GM12878 (cell line): ENCODE measurements around the gene EAF1. TPM values are rescaled to one million over a fixed set of nuclear protein-coding genes. Genes with fewer than 3 reads are reported as not detected.

Experiments
- ATAC-seq: fragments of 200-7000 bp; cut with Tn5 transposase; 3 replicates; pipeline ENCODE4 v1.9.1; 2020; ENCODE audit warnings: mild to moderate bottlenecking, moderate library complexity
- BruUV-seq: library from RNA; stranded (reverse); fragments of 400-500 nt; replicated peaks from 2 replicates; lab custom pipeline; 2021; lab: Mats Ljungman, UMichigan
- CTCF ChIA-PET: fragments of 300-600 bp; sonication (Branson Sonifier 250); formaldehyde crosslinking; extraction: SDS; loops from one replicate; lab custom pipeline; 2021; ENCODE audit warnings: inconsistent platforms; lab: Yijun Ruan, JAX
- POLR2A ChIA-PET: fragments of 350-600 bp; formaldehyde crosslinking; extraction: SDS; loops from one replicate; lab custom pipeline; 2021; ENCODE audit warnings: inconsistent platforms; lab: Charles Lee
- RAD21 ChIA-PET: fragments of 300-600 bp; sonication (Branson Sonifier 250); formaldehyde crosslinking; loops from one replicate; lab custom pipeline; 2023; ENCODE audit warnings: antibody characterized with exemption; ENCODE audit not compliant: unreplicated experiment; lab: Charles Lee
- SMC1A ChIA-PET: fragments of 300-600 bp; sonication (Branson Sonifier 250); formaldehyde crosslinking; loops from one replicate; lab custom pipeline; 2023; ENCODE audit not compliant: unreplicated experiment, uncharacterized antibody; lab: Charles Lee
- DNase-seq: peaks from one replicate; pipeline ENCODE4 v3.0.0-alpha.2; 2011; ENCODE audit warnings: low read depth, low spot score
- FAIRE-seq: peaks from 3 replicates; lab custom pipeline; 2011; peaks lifted over from hg19 to GRCh38; lab: Jason Lieb, UNC
- H2AFZ ChIP-seq: 2 replicates; pipeline ENCODE4 v1.6.0; 2011; ENCODE audit warnings: low read depth, low read length, control low read depth; ENCODE audit not compliant: control insufficient read depth
- H3K27ac ChIP-seq: 2 replicates; pipeline ENCODE4 v1.5.1; 2011; ENCODE audit warnings: control low read depth; ENCODE audit not compliant: control insufficient read depth, insufficient read depth
- H3K27me3 ChIP-seq, 2 experiments: replicated peaks in 1 of 2; 2 replicates each; pipeline versions ENCODE4 v1.6.0 to v1.6.1; 2011; ENCODE audit warnings: low read length in 1 of 2; ENCODE audit not compliant: control insufficient read depth in 2 of 2, insufficient read depth in 2 of 2
- H3K36me3 ChIP-seq, 2 experiments: 2 replicates each; pipeline ENCODE4 v1.5.1; 2011; ENCODE audit warnings: low read length in 1 of 2; ENCODE audit not compliant: control insufficient read depth in 2 of 2, insufficient read depth in 2 of 2
- H3K4me1 ChIP-seq: 2 replicates; pipeline ENCODE4 v1.6.1; 2011; ENCODE audit warnings: mild to moderate bottlenecking, low read length, moderate library complexity, mixed read lengths; ENCODE audit not compliant: control insufficient read depth, insufficient read depth
- H3K4me2 ChIP-seq: 2 replicates; pipeline ENCODE4 v1.6.0; 2011; ENCODE audit warnings: control low read depth; ENCODE audit not compliant: control insufficient read depth, insufficient read depth
- H3K4me3 ChIP-seq: fragments of 200-600 bp; sonication (generic); 2 replicates; pipeline ENCODE4 v1.5.1; 2016
- H3K79me2 ChIP-seq: 2 replicates; pipeline ENCODE4 v1.6.0; 2011; ENCODE audit warnings: low read length; ENCODE audit not compliant: control insufficient read depth, insufficient read depth
- H3K9ac ChIP-seq: 2 replicates; pipeline ENCODE4 v1.8.0; 2011; ENCODE audit warnings: low read length, control low read depth, mixed read lengths; ENCODE audit not compliant: control insufficient read depth, insufficient read depth
- H3K9me3 ChIP-seq: replicated peaks from 3 replicates; pipeline ENCODE4 v1.5.1; 2011; ENCODE audit warnings: mild to moderate bottlenecking, low read length; ENCODE audit not compliant: control insufficient read depth, insufficient read depth
- H4K20me1 ChIP-seq: 2 replicates; pipeline ENCODE4 v1.6.0; 2011; ENCODE audit not compliant: control insufficient read depth, insufficient read depth
- BRCA1 ChIP-seq: IDR thresholded peaks from 2 replicates; pipeline ENCODE4 v1.6.1; 2011; ENCODE audit warnings: low read depth, low read length, improper control_type of control experiment
- CHD1 ChIP-seq: IDR thresholded peaks from 2 replicates; pipeline ENCODE4 v1.6.1; 2012; ENCODE audit warnings: low read depth, low read length, improper control_type of control experiment
- FOXK2 ChIP-seq: fragments of 450-650 bp; IDR thresholded peaks from 2 replicates; pipeline ENCODE4 v1.6.1; 2017; ENCODE audit warnings: mild to moderate bottlenecking, moderate library complexity
- NFYA ChIP-seq: IDR thresholded peaks from 2 replicates; pipeline ENCODE4 v1.6.1; 2011; ENCODE audit warnings: low read depth, mild to moderate bottlenecking, low read length, improper control_type of control experiment, borderline replicate concordance
- SMAD1 ChIP-seq: fragments of 450-650 bp; IDR thresholded peaks from 2 replicates; pipeline ENCODE4 v1.6.1; 2018; ENCODE audit warnings: mild to moderate bottlenecking, low read depth; ENCODE audit not compliant: partially characterized antibody
- WGBS: methylation state at CpG from one replicate; pipeline ENCODE4 v1.1.6; 2016; ENCODE audit warnings: low lambda C conversion rate; ENCODE audit not compliant: insufficient replicate concordance, insufficient coverage; ENCODE audit errors: missing lambda C conversion rate; 5-methylcytosine and 5-hydroxymethylcytosine counted together
- in situ Hi-C: fragments of 300-500 bp; cut with MboI; formaldehyde crosslinking; loops from 9 replicates; pipeline ENCODE4 v1.14.3; 2018; ENCODE audit warnings: mixed read lengths
- intact Hi-C: fragments of 100-400 bp; cut with micrococcal nuclease; formaldehyde crosslinking; loops from one replicate; pipeline ENCODE4 v1.14.2; 2022; ENCODE audit not compliant: unreplicated experiment
- polyA plus RNA-seq, 11 experiments: library from polyadenylated mRNA; depleted of rRNA in 4 of 11; unstranded in 6 of 11; stranded (reverse) in 5 of 11; fragments of >200 nt; fragmentation: Nextera tagmentation in 4 of 11; fragmentation: Illumina TruSeq in 1 of 11; extraction: Ambion mirVana in 4 of 11; extraction: Trizol in 1 of 11; gene quantifications; 1 replicate in 1 of 11; 2 replicates in 10 of 11; pipeline versions ENCODE4 v1.2.1 to v1.2.3, GENCODE V29; 2011 to 2016; ENCODE audit warnings: inconsistent platforms in 2 of 11, missing spikeins in 2 of 11, low read depth in 1 of 11
- total RNA-seq, 4 experiments: library from RNA; depleted of rRNA in 3 of 4; stranded (reverse); fragments of >200 nt in 3 of 4; fragmentation: Illumina TruSeq in 1 of 4; extraction: Trizol in 1 of 4; gene quantifications; 2 replicates each; pipeline versions ENCODE4 v1.2.1 to v1.2.3, GENCODE V29; 2013 to 2021
- TF ChIP-seq, protein P1 (sequence below): fragments of 450-650 bp; IDR thresholded peaks from 2 replicates; pipeline ENCODE4 v1.6.1; 2017; ENCODE audit warnings: antibody characterized with exemption, mild to moderate bottlenecking, moderate library complexity

The EAF1 gene
- total and polyA plus RNA-seq, 10 of the 15 experiments (the other 5 are each of a cell fraction or from before 2014, with no cell fraction given) = 6.8 to 21.6 (median 15.6) TPM

DNA sequence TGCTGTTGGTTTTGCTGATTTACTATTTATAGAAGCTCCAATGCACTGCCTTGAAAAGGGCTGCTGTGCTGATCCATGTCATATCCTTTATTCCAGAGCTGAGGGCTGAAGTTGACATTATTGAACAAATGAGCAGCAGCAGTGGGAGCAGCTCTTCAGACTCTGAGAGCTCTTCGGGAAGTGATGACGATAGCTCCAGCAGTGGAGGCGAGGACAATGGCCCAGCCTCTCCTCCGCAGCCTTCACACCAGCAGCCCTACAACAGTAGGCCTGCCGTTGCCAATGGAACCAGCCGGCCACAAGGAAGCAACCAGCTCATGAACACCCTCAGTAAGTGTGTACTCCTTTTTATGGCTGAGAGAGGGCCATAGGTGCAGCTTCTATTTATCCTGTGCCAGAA, 8.8 kb downstream of the EAF1 start:
- Histone ChIP-seq H3K36me3 (peaks cover 13 to 54% of the 10 kb centered on the region in 2 experiments), H4K20me1 (no peaks in the 10 kb centered on the region; the same call in 1 of the 2 replicates), H3K4me3 (no peak overlapping the region), H3K4me2 (no peak overlapping the region), H2AFZ (no peak overlapping the region), H3K27ac (no peak overlapping the region), H3K27me3 (no peaks in the 10 kb centered on the region), H3K4me1 (no peaks in the 10 kb centered on the region), H3K9ac (no peak overlapping the region), H3K79me2 (no peaks in the 10 kb centered on the region; the same call in none of the 2 replicates), H3K9me3 (no peaks in the 10 kb centered on the region)
- ChIA-PET SMC1A (interaction anchor here (0.8 to 3.2 kb wide), 4 partner anchors 11 to 122 kb away, joined by 3 to 12 read pairs (median 4); no protein-coding TSS in a partner anchor), RAD21 (interaction anchor here (1.1 to 1.6 kb wide), 2 partner anchors 31 to 120 kb away, joined by 3 to 4 read pairs; no protein-coding TSS in a partner anchor), POLR2A (no interaction called here), CTCF (interaction anchor here (2.8 kb wide), 1 partner anchor 31 kb away, joined by 9 read pairs; no protein-coding TSS in a partner anchor)
- intact Hi-C loops (no loop called here), in situ Hi-C loops (no loop called here)
- BruUV-seq = no TSS peak
- ATAC-seq = no peak
- WGBS = 96% methylated on average over 6 of the region's 6 CpGs
- TF ChIP-seq FOXK2 (no peak), SMAD1 (no peak), NFYA (no peak), BRCA1 (no peak), CHD1 (no peak)
- TF ChIP-seq, protein P1, sequence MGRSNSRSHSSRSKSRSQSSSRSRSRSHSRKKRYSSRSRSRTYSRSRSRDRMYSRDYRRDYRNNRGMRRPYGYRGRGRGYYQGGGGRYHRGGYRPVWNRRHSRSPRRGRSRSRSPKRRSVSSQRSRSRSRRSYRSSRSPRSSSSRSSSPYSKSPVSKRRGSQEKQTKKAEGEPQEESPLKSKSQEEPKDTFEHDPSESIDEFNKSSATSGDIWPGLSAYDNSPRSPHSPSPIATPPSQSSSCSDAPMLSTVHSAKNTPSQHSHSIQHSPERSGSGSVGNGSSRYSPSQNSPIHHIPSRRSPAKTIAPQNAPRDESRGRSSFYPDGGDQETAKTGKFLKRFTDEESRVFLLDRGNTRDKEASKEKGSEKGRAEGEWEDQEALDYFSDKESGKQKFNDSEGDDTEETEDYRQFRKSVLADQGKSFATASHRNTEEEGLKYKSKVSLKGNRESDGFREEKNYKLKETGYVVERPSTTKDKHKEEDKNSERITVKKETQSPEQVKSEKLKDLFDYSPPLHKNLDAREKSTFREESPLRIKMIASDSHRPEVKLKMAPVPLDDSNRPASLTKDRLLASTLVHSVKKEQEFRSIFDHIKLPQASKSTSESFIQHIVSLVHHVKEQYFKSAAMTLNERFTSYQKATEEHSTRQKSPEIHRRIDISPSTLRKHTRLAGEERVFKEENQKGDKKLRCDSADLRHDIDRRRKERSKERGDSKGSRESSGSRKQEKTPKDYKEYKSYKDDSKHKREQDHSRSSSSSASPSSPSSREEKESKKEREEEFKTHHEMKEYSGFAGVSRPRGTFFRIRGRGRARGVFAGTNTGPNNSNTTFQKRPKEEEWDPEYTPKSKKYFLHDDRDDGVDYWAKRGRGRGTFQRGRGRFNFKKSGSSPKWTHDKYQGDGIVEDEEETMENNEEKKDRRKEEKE = no peak
- DNase-seq = no peak
- no peak for FAIRE-seq
